Dermis blood vessel endothelial cell (primary cell): ENCODE data around the gene GJD4. TPM values are rescaled to one million over a fixed set of nuclear protein-coding genes. Genes with fewer than 3 reads are reported as not detected.

Source experiments
- total RNA-seq: library from RNA; depleted of rRNA; stranded (reverse); fragments of >200 nt; gene quantifications from 2 replicates; pipeline ENCODE4 v1.2.3, GENCODE V29; 2014

The GJD4 gene
- total RNA-seq, 1 donor from 2014 or later: not detected

Other genes with a start within 250 kb of the GJD4 start
- gene FZD8, start 37.0 kb downstream of the GJD4 start, total RNA-seq: 25.6 and 30.5 TPM in 2 replicates